SK-N-SH (cell line): ENCODE results near the gene SPRED2.

ENCODE experiments used
- JUND ChIP-seq: IDR thresholded peaks from 2 replicates; pipeline ENCODE4 v1.4.0; 2012
- TF ChIP-seq, protein P1 (sequence below): fragments of 150-350 bp; IDR thresholded peaks from 2 replicates; pipeline ENCODE4 v1.6.1; 2017; ENCODE audit warnings: antibody characterized with exemption, low read length, low read depth, borderline replicate concordance
- TF ChIP-seq, protein P2 (sequence below): fragments of 200-600 bp; sonication (generic); IDR thresholded peaks from 2 replicates; pipeline ENCODE4 v1.6.1; 2017; ENCODE audit warnings: antibody characterized with exemption, mild to moderate bottlenecking, moderate library complexity

DNA sequence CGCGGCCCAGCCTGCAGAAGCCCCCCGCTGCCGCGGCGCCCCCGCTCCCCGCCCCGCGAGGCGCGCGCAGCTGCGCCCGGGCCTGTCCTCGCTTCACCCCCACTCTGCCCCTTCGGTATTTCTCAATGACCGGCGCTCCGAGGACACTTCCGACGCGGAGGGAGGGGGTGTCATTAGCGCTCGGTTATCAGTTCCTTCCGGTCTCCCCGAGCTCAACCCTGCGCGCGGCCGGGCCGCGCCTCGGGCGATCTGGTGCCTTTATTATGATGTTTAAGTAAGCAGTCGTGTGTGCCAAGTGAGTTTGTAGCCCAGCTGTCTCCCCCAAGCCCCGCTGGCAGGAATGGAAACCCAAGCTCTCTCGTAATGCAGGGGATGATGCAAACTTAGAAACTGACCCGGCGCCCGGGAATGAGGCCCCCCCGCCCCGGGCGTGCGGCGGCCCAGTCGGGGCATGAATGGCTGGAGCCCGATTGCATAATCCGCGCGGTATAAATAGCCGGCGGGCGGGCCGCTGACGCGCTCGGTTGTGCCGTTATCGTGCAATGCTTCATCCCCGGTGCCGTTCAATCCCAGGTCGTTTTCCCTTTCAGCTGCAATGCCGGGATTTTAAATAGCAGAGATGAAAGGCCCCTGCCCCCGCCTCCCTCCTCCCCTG is 3.9 kb upstream of the SPRED2 start:
- TF ChIP-seq, protein P1, sequence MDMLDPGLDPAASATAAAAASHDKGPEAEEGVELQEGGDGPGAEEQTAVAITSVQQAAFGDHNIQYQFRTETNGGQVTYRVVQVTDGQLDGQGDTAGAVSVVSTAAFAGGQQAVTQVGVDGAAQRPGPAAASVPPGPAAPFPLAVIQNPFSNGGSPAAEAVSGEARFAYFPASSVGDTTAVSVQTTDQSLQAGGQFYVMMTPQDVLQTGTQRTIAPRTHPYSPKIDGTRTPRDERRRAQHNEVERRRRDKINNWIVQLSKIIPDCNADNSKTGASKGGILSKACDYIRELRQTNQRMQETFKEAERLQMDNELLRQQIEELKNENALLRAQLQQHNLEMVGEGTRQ: no peak
- TF ChIP-seq JUND: peak; percentile 42; the same call in 1 of the 2 replicates
- TF ChIP-seq, protein P2, sequence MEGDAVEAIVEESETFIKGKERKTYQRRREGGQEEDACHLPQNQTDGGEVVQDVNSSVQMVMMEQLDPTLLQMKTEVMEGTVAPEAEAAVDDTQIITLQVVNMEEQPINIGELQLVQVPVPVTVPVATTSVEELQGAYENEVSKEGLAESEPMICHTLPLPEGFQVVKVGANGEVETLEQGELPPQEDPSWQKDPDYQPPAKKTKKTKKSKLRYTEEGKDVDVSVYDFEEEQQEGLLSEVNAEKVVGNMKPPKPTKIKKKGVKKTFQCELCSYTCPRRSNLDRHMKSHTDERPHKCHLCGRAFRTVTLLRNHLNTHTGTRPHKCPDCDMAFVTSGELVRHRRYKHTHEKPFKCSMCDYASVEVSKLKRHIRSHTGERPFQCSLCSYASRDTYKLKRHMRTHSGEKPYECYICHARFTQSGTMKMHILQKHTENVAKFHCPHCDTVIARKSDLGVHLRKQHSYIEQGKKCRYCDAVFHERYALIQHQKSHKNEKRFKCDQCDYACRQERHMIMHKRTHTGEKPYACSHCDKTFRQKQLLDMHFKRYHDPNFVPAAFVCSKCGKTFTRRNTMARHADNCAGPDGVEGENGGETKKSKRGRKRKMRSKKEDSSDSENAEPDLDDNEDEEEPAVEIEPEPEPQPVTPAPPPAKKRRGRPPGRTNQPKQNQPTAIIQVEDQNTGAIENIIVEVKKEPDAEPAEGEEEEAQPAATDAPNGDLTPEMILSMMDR: no peak
